HCEC 1CT (cell line): ENCODE measurements around the gene SCN9A.
"Not testable (repeated sequence)": the region's sequence is repeated elsewhere in the genome, so short reads cannot be mapped to it uniquely, and the experiment has no call there.

Experiments used
- DNase-seq: peaks from one replicate; pipeline ENCODE4 v3.0.0-alpha.2; 2017

The SCN9A gene

GRCh38 chr2:166238176-166238575, 137.6 kb downstream of the SCN9A start:
- DNase-seq: peak; percentile 21

DNA sequence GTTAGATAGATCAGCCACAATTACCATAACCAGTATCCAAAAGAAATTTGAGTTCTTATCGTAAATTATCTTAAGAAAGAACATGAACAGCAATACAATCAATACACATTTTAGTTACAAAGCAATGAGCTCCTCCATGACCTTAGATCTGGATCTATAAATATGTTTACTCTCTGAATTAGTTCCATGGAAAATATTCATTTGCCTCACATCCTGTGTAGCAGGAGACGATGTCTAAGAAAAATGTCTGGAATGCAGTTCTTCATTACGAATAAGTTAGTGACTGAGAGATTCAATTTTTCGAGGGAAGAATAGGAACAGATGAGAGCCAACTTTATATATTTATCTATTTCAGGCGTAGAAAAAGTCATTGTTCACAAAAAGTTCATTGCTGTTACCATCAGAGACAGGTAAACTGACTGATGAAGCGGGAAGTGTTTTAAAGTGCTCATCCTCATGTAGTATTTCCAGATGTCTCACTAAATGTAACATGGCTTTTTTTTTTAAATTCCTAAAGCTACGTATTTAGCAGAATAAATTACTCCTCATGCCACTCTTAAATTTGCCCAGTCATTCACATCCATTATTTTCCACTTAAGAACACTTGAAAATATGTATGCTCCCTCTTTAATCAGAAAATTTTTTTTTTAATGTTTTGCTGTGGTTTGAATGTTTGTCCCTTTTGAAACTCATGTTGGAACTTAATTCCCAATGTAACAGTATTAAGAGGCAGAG, 141.5 kb downstream of the SCN9A start:
- peak; percentile 92 for DNase-seq

DNA sequence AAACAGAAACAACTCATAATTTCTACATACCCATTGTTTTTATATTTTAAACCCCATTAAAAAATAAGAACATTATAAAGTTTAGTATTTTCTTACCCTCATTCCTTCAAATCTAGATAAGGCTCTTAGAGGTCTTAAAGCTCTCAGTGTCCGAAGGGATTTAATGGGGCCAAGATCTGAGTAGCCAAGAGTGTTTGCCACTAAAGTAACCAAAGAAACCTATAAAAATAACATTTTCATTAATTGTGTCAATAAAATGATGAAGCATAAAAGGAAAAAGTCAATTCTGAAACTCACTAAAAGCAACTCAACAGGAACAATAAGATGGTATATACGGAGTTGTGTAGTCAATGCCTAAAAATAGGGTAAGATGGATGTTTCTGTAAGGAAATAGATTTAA, 142.5 kb downstream of the SCN9A start:
- no peak for DNase-seq

DNA sequence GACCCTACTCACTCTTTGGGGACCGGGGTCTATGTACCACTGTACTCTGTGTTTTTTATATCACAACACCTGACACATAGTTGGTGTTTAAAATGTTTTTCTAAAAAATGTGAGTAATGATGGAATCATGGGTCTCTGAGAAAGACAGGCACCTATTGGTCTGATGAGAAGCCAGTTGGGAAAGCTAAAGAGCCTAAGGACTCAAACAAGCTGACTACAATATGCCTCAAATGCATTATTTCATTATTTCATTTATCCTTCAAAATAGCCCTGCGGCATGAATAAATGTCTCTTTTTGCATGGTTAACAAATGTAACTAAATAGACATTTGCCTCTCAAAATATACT, 145.0 kb downstream of the SCN9A start:
- DNase-seq: peak; percentile 60

GRCh38 chr2:166230024-166230723, 145.6 kb downstream of the SCN9A start:
- DNase-seq: peak; percentile 83

GRCh38 chr2:166229678-166230023, 146.1 kb downstream of the SCN9A start:
- no peak for DNase-seq

DNA sequence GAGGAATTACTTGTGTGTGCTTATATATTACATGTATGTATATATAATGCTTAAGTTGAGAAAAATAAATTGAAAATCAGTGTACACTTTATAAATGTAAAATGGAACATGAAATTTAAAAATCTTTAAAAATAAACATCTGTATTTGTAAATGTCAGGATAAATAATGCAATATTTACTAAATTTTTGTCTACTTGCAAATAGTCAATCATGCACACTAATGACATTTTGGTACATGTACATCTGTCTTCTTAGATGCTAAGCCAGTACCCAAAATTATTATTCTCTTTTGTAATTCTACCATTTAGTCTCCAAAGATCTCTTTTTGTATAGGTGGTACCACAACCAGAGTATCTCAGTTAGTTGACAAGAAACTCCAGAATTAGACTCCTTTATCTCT, 151.5 kb downstream of the SCN9A start:
- DNase-seq: no peak

DNA sequence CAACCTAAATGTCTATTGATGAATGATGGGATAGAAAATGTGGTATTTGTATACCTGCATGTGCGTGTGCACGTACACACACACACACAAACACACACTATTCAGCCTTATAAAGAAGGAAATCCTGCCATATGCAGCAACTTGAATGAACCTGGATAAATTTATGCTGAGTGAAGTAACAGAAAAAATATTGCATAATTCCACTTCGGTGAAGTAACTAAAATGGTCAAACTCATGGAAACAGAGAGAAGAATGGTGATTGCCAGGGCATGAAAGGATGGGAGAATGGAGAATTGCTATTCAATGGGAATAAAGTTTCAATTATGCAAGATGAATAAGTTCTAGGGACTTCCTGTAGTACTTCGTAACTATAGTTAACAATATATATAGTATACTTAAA, 152.4 kb downstream of the SCN9A start:
- DNase-seq: no peak

- no peak for DNase-seq
These were observed 164.7 kb downstream of the SCN9A start for GRCh38 chr2:166211079-166211478.

GRCh38 chr2:166209944-166210343, 165.8 kb downstream of the SCN9A start:
- DNase-seq: not testable (repeated sequence)

DNA sequence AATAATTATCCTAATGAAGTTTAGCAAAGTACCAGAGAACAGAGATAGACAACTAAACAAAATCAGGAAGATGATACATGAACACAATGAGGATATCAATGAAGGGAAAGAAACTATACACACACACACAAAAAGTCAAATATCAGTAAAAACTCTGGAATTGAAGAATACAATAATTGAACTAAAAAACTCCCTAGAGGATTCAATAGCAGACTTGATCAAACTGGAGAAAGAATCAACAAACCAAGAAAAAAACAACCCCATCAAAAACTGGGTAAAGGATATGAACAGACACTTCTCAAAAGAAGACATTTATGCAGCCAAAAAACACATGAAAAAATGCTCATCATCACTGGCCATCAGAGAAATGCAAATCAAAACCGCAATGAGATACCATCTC, 166.4 kb downstream of the SCN9A start:
- not testable (repeated sequence) for DNase-seq

DNA sequence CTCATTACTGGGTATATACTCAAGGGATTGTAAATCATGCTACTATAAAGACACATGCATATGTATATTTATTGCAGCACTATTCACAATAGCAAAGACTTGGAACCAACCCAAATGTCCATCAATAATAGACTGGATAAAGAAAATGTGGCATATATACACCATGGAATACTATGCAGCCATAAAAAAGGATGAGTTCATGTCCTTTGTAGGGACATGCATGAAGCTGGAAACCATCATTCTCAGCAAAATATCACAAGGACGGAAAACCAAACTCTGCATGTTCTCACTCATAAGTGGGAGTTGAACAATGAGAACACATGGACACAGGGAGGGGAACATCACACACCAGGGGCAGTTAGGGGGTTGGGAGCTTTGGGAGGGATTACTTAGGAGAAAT, 169.6 kb downstream of the SCN9A start:
- not testable (repeated sequence) for DNase-seq

DNA sequence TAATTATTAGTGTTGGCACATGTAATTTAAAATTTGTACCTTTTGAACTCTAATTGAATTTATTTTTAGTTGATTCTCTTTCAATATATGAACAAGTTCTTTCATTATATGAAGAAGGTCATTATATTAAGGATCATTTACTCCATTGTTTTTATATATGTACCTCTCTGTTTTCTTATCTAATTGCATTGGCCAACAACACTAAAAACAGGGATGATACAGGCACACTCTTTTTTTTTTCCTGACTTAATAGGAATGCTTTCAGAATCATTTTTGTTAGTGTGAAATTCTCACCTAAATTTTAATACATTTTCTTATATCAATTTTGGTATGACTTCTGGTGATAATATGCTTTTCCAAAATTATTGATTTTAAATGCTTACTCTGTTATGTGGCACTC, 173.0 kb downstream of the SCN9A start:
- DNase-seq: no peak

DNA sequence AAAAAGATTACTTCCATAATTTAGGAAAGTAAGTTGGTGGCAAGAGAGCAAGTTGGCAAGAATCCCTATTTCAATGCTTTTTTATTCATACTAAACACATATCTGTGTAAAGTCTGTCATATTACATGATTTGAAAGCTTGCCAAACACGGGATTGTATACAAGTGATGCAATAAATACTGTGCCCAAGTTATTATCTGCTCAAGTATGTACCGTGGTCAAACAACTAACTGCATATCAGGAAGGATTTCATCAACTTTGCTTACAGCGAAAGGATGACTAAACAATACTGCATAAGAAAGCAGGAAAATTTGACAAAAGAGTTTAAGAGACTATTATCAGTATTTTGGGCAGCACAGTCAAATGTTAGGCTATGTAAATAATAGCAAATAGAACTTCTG, 178.3 kb downstream of the SCN9A start:
- no peak for DNase-seq

DNA sequence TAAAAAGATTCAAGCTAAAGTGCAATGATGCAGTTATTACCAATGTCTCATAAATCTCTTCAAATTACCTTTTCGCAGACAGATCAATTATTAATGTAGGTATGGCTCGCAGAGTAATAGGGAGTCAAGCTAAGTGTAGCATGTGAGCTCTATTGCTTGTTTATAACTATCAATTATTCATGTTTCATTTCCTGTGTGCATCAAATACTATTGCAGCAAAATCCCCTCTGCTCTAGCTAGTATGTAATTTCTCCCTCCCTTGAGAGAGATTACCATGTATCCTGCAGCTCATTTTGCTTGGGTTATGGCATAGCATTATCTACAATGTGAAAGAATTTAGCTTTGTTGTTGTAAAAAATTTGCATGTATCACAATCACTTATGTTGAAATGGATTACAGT, 182.3 kb downstream of the SCN9A start:
- DNase-seq: no peak

DNA sequence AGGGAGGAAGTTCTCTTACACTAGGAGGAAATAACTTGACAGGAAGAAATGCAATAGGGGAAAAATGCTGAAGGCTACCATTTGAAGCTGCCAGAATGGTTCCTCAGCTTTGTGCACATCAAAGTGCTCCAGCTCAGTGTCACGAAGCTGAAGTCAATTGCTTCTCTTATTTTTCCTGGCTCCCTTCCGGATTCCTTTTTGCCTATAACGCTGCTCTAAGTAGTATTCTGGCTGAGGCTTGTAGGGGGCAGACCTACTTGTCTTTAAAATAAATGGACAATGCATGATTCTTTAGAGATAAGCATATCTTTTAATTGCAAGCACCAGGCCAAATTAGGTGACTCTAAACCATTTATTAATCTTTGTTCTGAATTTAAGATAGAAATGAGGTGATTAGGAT, 187.7 kb downstream of the SCN9A start:
- no peak for DNase-seq

DNA sequence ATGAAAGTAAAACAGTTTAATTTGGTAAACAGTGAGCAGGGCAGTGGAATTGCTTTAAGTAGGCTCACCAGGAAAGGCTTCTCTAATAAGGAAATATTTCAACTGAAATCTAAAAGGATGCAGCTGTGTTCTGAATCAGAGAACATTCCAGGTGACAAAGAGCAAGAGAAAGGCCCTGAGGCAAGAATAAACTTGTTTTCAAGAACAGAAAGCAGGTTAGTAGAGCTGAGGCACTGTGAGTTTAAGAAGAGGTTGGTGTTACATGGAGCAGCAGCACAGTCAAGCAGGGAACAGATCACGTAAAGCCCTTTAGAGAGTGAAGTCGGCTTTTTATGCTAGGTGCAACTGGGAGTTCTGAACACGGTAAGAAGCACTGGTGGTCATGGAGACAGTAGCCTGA, 191.0 kb downstream of the SCN9A start:
- DNase-seq: no peak

DNA sequence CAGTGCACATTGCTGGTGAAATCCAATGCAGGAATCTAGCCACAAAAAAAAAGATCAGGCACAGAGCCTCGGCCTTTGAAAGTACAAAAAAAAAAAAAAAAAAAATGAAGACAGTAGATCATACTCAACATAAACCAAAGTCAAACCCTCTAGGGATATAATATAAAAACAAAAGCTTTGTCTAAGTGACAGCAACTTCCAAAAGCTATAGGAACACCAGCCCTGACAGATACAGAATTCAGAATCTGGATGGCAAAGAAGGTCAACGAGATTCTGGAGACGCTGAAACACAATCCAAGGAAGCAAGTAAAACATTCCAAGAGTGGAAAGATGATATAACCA, 194.0 kb downstream of the SCN9A start:
- no peak for DNase-seq

GRCh38 chr2:166180951-166181812, 194.6 kb downstream of the SCN9A start:
- peak; percentile 48 for DNase-seq

GRCh38 chr2:166179201-166179600, 196.5 kb downstream of the SCN9A start:
- peak; percentile 44 for DNase-seq

- no peak for DNase-seq
These were observed 202.5 kb downstream of the SCN9A start for GRCh38 chr2:166173263-166173662.

DNA sequence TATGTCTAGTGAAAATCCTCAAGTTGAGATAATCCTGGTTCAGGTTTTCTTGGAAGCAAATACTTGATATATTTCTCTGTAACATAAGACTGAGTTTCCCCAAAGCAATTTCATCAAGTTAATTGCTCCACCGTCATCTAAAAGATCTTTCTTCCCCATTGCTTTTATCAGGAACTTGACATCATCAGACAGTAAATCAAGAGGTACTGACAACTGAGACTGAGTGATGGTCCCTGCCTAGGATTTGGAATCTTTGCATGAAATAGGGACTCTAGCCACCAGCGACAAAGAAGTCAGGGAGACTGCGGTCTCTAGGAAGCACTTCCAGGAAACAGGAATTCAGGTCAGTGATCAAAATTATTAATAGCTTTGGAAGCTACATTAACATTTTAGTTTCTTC, 204.5 kb downstream of the SCN9A start:
- DNase-seq: no peak

- peak; percentile 60 for DNase-seq
These were observed 205.4 kb downstream of the SCN9A start for GRCh38 chr2:166170356-166170755.

DNA sequence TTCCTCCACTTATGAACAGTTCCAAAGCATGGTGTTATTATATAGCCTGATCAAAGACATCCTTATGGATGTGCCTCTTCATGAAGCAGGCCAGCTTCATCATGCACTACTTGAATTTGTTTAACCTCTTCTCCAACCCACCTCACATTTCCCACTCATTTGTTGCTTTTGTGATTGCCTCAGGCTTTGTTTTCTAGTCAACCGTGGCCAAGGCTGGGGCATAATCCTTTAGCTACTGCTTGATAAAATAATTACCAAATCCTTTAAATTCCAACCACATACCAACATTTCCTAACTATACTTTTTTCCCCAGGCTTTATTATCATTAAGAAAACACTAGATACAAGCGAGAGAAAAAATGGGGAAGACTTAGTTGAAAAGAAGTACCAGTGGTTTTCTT, 208.3 kb downstream of the SCN9A start:
- DNase-seq: no peak
